ENCODE data around the gene GALNT7.

The GALNT7 gene

GRCh38 chr4:173371292-173372192 is 202.9 kb downstream of the GALNT7 start:
- in situ Hi-C loops (cut with HindIII; ENCODE audit: low sequenced_read_pairs) = no loop called here
